ENCODE data around the gene FOXL3. TPM values are rescaled to one million over a fixed set of nuclear protein-coding genes. Genes with fewer than 3 reads are reported as not detected.

The FOXL3 gene
- polyA plus RNA-seq, 2 of the 4 experiments (the other 2 are of a cell fraction): not detected

DNA sequence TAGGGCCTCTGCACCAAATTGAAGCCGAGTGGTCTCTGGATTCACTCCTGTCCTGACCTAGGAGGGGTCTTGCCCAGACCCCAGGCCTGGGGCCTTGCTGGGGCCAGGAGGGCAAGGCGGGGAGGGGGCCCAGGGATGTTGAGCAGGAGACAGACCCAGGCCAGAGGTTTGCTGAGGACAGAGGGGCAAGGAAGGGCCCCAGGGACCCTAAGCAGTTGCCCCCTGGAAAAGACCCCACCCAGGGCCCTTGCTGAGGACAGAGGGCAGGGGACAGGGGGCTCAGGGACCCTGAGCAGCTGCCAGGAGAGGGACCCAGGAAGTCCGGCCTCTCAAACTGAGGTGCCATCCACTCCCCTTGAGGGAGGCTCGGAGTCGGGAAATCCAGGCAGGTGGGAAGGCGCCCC lies 32.7 kb downstream of the FOXL3 start (continued):
- TF ChIP-seq, protein P1, sequence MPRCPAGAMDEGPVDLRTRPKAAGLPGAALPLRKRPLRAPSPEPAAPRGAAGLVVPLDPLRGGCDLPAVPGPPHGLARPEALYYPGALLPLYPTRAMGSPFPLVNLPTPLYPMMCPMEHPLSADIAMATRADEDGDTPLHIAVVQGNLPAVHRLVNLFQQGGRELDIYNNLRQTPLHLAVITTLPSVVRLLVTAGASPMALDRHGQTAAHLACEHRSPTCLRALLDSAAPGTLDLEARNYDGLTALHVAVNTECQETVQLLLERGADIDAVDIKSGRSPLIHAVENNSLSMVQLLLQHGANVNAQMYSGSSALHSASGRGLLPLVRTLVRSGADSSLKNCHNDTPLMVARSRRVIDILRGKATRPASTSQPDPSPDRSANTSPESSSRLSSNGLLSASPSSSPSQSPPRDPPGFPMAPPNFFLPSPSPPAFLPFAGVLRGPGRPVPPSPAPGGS (IDR thresholded peaks at IDR 0.05): no peak

GRCh38 chr7:323410-323809 lies 33.4 kb downstream of the FOXL3 start:
- 51% methylated on average over 10 of the region's 10 CpGs for WGBS (ENCODE audit: missing lambda C conversion rate)
- Histone ChIP-seq H3K4me2 (no peak overlapping the region), H3K9me3 (no peaks in the 10 kb centered on the region), H3K4me1 (peaks cover 4% of the 10 kb centered on the region; the same call in 1 of the 3 replicates), H3K4me3 (no peak overlapping the region), H3K27ac (no peak overlapping the region)
- DNase-seq (ENCODE audit: low read depth in 1 of 2, low spot score in 1 of 2): no peak
- ChIA-PET POLR2A (no interaction called here), CTCF (interaction anchor here (0.7 to 3.4 kb wide), 9 partner anchors 8 to 516 kb away, joined by 3 to 45 read pairs (median 4); no protein-coding TSS in a partner anchor)
- TF ChIP-seq, protein P1 (IDR thresholded peaks at IDR 0.05): no peak
- TF ChIP-seq EP300 (IDR thresholded peaks at IDR 0.05) (no peak), CHD4 (IDR thresholded peaks at IDR 0.05; ENCODE audit: borderline replicate concordance) (no peak), SREBF2 (IDR thresholded peaks at IDR 0.05) (no peak), PHF8 (IDR thresholded peaks at IDR 0.05; ENCODE audit: borderline replicate concordance, low read depth) (no peak), CBX8 (IDR thresholded peaks at IDR 0.05) (no peak), KDM1A (IDR thresholded peaks at IDR 0.05; ENCODE audit: low read depth) (no peak), JUNB (IDR thresholded peaks at IDR 0.05) (no peak), MAZ (IDR thresholded peaks at IDR 0.05; ENCODE audit: borderline replicate concordance, low read depth, low read length) (no peak), CTCF (IDR thresholded peaks at IDR 0.05) (no peak), NFE2L2 (conservative IDR thresholded peaks at IDR 0.05; ENCODE audit: low read length) (no peak), CHD2 (IDR thresholded peaks at IDR 0.05; ENCODE audit: low read length, partially characterized antibody) (no peak), BHLHE40 (IDR thresholded peaks at IDR 0.05; ENCODE audit: low read depth, low read length) (no peak), CEBPB (IDR thresholded peaks at IDR 0.05) (no peak), FOSL2 (IDR thresholded peaks at IDR 0.05) (no peak), FOSL2 (CRISPR knock-in tag; IDR thresholded peaks at IDR 0.05) (no peak)
- TF ChIP-seq, protein P2, sequence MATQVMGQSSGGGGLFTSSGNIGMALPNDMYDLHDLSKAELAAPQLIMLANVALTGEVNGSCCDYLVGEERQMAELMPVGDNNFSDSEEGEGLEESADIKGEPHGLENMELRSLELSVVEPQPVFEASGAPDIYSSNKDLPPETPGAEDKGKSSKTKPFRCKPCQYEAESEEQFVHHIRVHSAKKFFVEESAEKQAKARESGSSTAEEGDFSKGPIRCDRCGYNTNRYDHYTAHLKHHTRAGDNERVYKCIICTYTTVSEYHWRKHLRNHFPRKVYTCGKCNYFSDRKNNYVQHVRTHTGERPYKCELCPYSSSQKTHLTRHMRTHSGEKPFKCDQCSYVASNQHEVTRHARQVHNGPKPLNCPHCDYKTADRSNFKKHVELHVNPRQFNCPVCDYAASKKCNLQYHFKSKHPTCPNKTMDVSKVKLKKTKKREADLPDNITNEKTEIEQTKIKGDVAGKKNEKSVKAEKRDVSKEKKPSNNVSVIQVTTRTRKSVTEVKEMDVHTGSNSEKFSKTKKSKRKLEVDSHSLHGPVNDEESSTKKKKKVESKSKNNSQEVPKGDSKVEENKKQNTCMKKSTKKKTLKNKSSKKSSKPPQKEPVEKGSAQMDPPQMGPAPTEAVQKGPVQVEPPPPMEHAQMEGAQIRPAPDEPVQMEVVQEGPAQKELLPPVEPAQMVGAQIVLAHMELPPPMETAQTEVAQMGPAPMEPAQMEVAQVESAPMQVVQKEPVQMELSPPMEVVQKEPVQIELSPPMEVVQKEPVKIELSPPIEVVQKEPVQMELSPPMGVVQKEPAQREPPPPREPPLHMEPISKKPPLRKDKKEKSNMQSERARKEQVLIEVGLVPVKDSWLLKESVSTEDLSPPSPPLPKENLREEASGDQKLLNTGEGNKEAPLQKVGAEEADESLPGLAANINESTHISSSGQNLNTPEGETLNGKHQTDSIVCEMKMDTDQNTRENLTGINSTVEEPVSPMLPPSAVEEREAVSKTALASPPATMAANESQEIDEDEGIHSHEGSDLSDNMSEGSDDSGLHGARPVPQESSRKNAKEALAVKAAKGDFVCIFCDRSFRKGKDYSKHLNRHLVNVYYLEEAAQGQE (IDR thresholded peaks at IDR 0.05): no peak
- TF ChIP-seq, protein P3, sequence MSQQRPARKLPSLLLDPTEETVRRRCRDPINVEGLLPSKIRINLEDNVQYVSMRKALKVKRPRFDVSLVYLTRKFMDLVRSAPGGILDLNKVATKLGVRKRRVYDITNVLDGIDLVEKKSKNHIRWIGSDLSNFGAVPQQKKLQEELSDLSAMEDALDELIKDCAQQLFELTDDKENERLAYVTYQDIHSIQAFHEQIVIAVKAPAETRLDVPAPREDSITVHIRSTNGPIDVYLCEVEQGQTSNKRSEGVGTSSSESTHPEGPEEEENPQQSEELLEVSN (IDR thresholded peaks at IDR 0.05; ENCODE audit: borderline replicate concordance, low read depth): no peak
- TF ChIP-seq, protein P4, sequence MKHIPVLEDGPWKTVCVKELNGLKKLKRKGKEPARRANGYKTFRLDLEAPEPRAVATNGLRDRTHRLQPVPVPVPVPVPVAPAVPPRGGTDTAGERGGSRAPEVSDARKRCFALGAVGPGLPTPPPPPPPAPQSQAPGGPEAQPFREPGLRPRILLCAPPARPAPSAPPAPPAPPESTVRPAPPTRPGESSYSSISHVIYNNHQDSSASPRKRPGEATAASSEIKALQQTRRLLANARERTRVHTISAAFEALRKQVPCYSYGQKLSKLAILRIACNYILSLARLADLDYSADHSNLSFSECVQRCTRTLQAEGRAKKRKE (CRISPR knock-in tag; IDR thresholded peaks at IDR 0.05; ENCODE audit: low read depth): no peak
- ATAC-seq: no peak
- no peak for FAIRE-seq

Data from A549 (cell line).